NCI-H146 (cell line): ENCODE results near the gene AP2B1.

Experiments
- DNase-seq: peaks from one replicate; lab custom pipeline; 2025; lab: John Stamatoyannopoulos, UW

The AP2B1 gene

DNA sequence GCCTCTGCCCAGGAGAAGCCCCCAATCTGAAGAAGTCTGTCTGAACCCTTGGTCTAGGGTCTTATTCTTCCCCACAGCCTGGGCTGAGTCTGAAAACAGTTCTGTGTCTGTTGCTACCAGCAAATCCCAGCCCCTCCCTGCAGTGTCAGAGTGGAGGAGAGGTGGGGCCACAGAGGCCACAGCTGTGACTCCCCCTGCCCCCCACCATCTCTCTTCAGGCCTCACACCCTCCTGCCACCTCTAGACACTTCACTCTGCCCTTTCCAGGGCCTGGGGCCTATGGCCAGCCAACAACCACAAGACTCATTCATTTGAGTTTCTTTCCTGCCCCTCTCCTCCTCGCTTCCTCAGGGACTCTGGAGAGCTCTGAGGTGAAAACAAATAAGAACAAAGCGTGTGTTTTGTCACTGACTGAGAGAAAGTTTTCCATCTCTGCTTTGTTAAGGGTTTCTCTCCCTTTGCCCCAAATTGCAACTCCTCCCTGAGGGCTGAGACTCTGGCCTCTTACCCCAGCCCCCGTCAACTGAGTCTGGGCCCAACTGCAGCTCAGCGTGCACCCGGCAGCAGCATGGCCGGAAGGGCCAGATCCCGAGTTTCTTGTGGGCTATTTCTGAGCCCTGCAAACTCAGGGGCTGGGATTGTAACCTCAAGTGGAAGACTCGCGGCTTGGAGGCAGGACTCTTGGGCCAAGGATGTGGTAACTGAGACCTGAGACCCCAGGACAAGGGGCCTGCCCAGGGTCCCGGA, 186.7 kb downstream of the AP2B1 start:
- no peak for DNase-seq

GRCh38 chr17:35774499-35774898, 187.4 kb downstream of the AP2B1 start:
- DNase-seq: no peak

DNA sequence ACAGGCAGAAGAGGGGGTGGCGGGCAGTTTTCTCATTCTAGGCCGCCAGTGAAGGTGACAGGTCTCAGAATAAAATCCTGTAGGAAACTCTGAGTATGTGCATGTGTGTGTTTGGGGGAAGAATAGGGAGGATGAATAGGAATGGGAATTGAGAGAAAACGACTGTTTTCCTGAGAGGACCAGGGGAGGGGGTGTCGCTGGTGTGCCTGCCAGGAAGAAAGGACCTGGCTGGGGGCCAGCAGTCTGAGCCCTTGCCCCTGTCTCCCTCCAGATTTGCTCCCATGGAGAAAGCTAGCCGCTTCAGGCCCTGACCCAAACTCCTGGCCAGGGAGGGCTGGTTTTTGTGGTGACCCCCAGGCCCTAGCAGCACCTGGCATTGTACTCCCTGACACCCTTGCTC, 187.9 kb downstream of the AP2B1 start:
- DNase-seq: no peak

GRCh38 chr17:35775583-35775982, 188.5 kb downstream of the AP2B1 start:
- DNase-seq: no peak
